Measurements from ENCODE around the gene C21orf91.

Gene C21orf91

GRCh38 chr21:17757671-17758070 is 61.5 kb downstream of the C21orf91 start:
- no peak for TF ChIP-seq MYC (IDR thresholded peaks at IDR 0.05; ENCODE audit: low read depth, low read length)
- TF ChIP-seq CTCF (IDR thresholded peaks at IDR 0.05; ENCODE audit: low read depth, low read length), result no peak
- no peak for TF ChIP-seq MAX (IDR thresholded peaks at IDR 0.05; ENCODE audit: low read depth, low read length)
- no peak for TF ChIP-seq POLR2A (IDR thresholded peaks at IDR 0.05; ENCODE audit: extremely low read depth, insufficient read length)
- no peak overlapping the region for H3K4me3 ChIP-seq (ENCODE audit: low read depth, low read length)
- no peak for DNase-seq (ENCODE audit: low read depth)

DNA sequence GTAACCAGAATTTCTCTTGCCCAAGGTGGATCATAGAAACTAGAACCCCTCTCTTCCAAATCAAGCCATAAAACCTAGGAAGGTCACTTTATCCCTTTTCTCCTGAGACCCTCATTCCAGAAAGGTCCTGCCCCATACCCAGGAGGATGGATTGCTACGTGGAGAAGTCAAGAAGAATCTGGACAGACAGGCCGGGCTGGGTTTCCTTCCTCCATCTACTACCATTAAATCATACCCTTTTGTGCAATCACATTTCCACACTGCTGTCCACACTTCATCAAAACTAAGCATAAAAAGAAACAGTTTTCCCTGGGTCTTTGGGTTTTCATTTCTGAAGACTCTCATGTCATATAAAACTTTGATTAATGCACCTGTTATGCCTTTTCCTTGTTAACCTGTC is 65.4 kb downstream of the C21orf91 start:
- H3K4me3 ChIP-seq (ENCODE audit: low read depth, low read length), result no peak overlapping the region
- no peak for DNase-seq (ENCODE audit: low read depth)
- no peak for TF ChIP-seq MYC (IDR thresholded peaks at IDR 0.05; ENCODE audit: low read depth, low read length)
- no peak for TF ChIP-seq MAX (IDR thresholded peaks at IDR 0.05; ENCODE audit: low read depth, low read length)
- no peak for TF ChIP-seq POLR2A (IDR thresholded peaks at IDR 0.05; ENCODE audit: extremely low read depth, insufficient read length)
- no peak for TF ChIP-seq CTCF (IDR thresholded peaks at IDR 0.05; ENCODE audit: low read depth, low read length)

- DNase-seq (ENCODE audit: low read depth), result no peak
- H3K4me3 ChIP-seq (ENCODE audit: low read depth, low read length), result no peak overlapping the region
- TF ChIP-seq POLR2A (IDR thresholded peaks at IDR 0.05; ENCODE audit: extremely low read depth, insufficient read length) (no peak), CTCF (IDR thresholded peaks at IDR 0.05; ENCODE audit: low read depth, low read length) (no peak), MAX (IDR thresholded peaks at IDR 0.05; ENCODE audit: low read depth, low read length) (no peak), MYC (IDR thresholded peaks at IDR 0.05; ENCODE audit: low read depth, low read length) (no peak)
These were observed 67.0 kb downstream of the C21orf91 start for GRCh38 chr21:17752171-17752570.

DNA sequence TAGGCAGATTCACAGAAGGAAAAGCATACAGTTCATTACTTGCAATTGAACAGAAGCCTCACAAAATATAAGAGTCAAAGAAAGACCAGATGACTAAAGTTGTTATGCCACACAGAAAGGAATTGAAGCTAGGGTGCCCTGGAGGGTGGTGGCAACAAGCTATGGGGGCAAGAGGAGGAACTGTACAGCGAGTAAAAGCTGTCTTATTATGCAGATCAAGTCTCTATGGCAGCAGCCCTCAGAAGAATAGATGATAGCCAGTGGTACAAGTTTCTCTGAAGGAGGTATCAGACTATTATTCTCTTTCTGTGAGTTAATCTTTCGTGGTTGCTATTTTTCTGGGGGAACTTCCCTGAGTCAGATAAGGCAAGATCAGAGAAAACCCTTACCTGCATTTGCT is 72.2 kb downstream of the C21orf91 start:
- TF ChIP-seq CTCF (IDR thresholded peaks at IDR 0.05; ENCODE audit: low read depth, low read length) (no peak), MAX (IDR thresholded peaks at IDR 0.05; ENCODE audit: low read depth, low read length) (no peak), POLR2A (IDR thresholded peaks at IDR 0.05; ENCODE audit: extremely low read depth, insufficient read length) (no peak), MYC (IDR thresholded peaks at IDR 0.05; ENCODE audit: low read depth, low read length) (no peak)
- no peak for DNase-seq (ENCODE audit: low read depth)
- H3K4me3 ChIP-seq (ENCODE audit: low read depth, low read length), result no peak overlapping the region

- no peak for DNase-seq (ENCODE audit: low read depth)
- H3K4me3 ChIP-seq (ENCODE audit: low read depth, low read length), result no peak overlapping the region
- TF ChIP-seq MAX (IDR thresholded peaks at IDR 0.05; ENCODE audit: low read depth, low read length) (no peak), CTCF (IDR thresholded peaks at IDR 0.05; ENCODE audit: low read depth, low read length) (no peak)
These were observed 74.1 kb downstream of the C21orf91 start for GRCh38 chr21:17745086-17745485.
